HUDEP-2 (cell line): ENCODE results near the gene OR4K14.
"Not testable (repeated sequence)": the region's sequence is repeated elsewhere in the genome, so short reads cannot be mapped to it uniquely, and the experiment has no call there.

Source experiments
- DNase-seq, 76 experiments: peaks; one replicate each; lab custom pipeline; 2025; ENCODE audit not compliant: unreplicated experiment in 76 of 76; lab: John Stamatoyannopoulos, UW

Gene OR4K14

GRCh38 chr14:20019257-20019865, at the start of gene OR4K14:
Gene OR4K14 (minus strand): TSS chr14:20019307. CDS start chr14:20015193, 4,114 bp downstream.
- DNase-seq = no peak

GRCh38 chr14:20059745-20060144, 40.6 kb upstream of the OR4K14 start, which contains the start of gene OR4L1:
Gene OR4L1 (plus strand): TSS chr14:20060045. CDS start chr14:20060045, 0 bp downstream.
- DNase-seq = no peak

GRCh38 chr14:20048202-20048601, 29.1 kb upstream of the OR4K14 start:
- no peak for DNase-seq

GRCh38 chr14:20044243-20044642, 25.1 kb upstream of the OR4K14 start:
- DNase-seq = no peak

- no peak for DNase-seq
Measured at GRCh38 chr14:20035938-20036337, 16.8 kb upstream of the OR4K14 start, which contains the start of gene OR4K13. Gene OR4K13 (minus strand): TSS chr14:20036038. CDS start chr14:20034758, 1,280 bp downstream.

- no peak for DNase-seq
Measured at GRCh38 chr14:20035449-20035848, 16.3 kb upstream of the OR4K14 start.

- DNase-seq = no peak
Measured at GRCh38 chr14:20031058-20031457, 12.0 kb upstream of the OR4K14 start.

- DNase-seq = no peak
Measured at GRCh38 chr14:20008156-20008555, 11.0 kb downstream of the OR4K14 start.

GRCh38 chr14:20002319-20002718, 16.8 kb downstream of the OR4K14 start:
- no peak for DNase-seq

GRCh38 chr14:20001863-20002262, 17.2 kb downstream of the OR4K14 start, which contains the start of gene OR4Q2:
Gene OR4Q2 (plus strand): TSS chr14:20002163.
- no peak for DNase-seq

- no peak for DNase-seq
Measured at GRCh38 chr14:19993438-19993837, 25.7 kb downstream of the OR4K14 start.

- no peak for DNase-seq
Measured at GRCh38 chr14:19975291-19975690, 43.8 kb downstream of the OR4K14 start, which contains the start of gene OR4K15. Gene OR4K15 (plus strand): TSS chr14:19975591. CDS start chr14:19975591, 0 bp downstream.

GRCh38 chr14:19974844-19975243, 44.3 kb downstream of the OR4K14 start:
- no peak for DNase-seq

GRCh38 chr14:19969735-19970134, 49.4 kb downstream of the OR4K14 start:
- not testable (repeated sequence) for DNase-seq
